Type B pancreatic cell (in vitro differentiated cells): ENCODE data around the gene CHMP5. TPM values are rescaled to one million over a fixed set of nuclear protein-coding genes. Genes with fewer than 3 reads are reported as not detected.
A peak's percentile ranks its signal among the peaks of the same experiment; 100 is the strongest.

Source experiments
- DNase-seq: peaks from one replicate; pipeline ENCODE4 v3.0.0; 2021; ENCODE audit warnings: mixed read lengths; ENCODE audit not compliant: unreplicated experiment; ENCODE audit errors: extremely low spot score
- H3K27ac Mint-ChIP-seq: 2 replicates; pipeline ENCODE4 v1.8.0; 2021; ENCODE audit warnings: mild to moderate bottlenecking, mixed read lengths
- H3K27me3 Mint-ChIP-seq: 2 replicates; pipeline ENCODE4 v1.8.0; 2021; ENCODE audit warnings: mixed read lengths
- H3K36me3 Mint-ChIP-seq: 2 replicates; pipeline ENCODE4 v1.8.0; 2021; ENCODE audit warnings: mixed read lengths
- H3K4me1 Mint-ChIP-seq: one replicate; pipeline ENCODE4 v1.8.0; 2021; ENCODE audit warnings: mixed read lengths; ENCODE audit not compliant: unreplicated experiment
- H3K4me3 Mint-ChIP-seq: 2 replicates; pipeline ENCODE4 v1.8.0; 2021; ENCODE audit warnings: mild to moderate bottlenecking, mixed read lengths
- H3K9me3 Mint-ChIP-seq: 2 replicates; pipeline ENCODE4 v1.8.0; 2021; ENCODE audit warnings: mixed read lengths
- total RNA-seq: library from RNA; stranded (reverse); gene quantifications from 2 replicates; pipeline ENCODE4 v1.2.1, GENCODE V29; 2021; ENCODE audit warnings: low replicate concordance
- TF ChIP-seq, protein P1 (sequence below): fragments of 200-600 bp; sonication (generic); conservative IDR thresholded peaks from 2 replicates; pipeline ENCODE4 v1.5.0; 2021; ENCODE audit warnings: antibody characterized with exemption, mild to moderate bottlenecking

Gene CHMP5
- total RNA-seq, 1 donor from 2014 or later, result 51.4 TPM

DNA sequence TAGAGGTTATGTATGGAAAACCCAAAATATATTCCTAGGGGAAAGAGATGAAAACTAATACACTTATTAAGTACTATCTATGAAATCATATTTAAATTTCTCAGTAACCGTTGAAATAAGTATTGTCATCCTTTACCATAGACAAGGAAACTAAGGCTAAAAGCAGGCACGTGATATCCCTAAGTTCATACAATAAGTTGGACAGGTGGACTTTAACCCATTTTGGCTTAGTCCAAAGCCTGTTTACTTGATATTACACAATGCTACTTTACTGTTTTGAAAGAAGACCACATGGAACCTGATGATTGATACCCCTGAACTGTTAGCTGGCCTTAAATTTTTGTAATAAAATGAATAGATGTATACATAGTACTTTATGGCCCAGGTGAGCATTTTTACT is 28.9 kb downstream of the CHMP5 start:
- DNase-seq, result no peak
- no peaks in the 10 kb centered on the region for H3K9me3 Mint-ChIP-seq
- H3K36me3 Mint-ChIP-seq, result peaks cover 33% of the 10 kb centered on the region
- TF ChIP-seq, protein P1, sequence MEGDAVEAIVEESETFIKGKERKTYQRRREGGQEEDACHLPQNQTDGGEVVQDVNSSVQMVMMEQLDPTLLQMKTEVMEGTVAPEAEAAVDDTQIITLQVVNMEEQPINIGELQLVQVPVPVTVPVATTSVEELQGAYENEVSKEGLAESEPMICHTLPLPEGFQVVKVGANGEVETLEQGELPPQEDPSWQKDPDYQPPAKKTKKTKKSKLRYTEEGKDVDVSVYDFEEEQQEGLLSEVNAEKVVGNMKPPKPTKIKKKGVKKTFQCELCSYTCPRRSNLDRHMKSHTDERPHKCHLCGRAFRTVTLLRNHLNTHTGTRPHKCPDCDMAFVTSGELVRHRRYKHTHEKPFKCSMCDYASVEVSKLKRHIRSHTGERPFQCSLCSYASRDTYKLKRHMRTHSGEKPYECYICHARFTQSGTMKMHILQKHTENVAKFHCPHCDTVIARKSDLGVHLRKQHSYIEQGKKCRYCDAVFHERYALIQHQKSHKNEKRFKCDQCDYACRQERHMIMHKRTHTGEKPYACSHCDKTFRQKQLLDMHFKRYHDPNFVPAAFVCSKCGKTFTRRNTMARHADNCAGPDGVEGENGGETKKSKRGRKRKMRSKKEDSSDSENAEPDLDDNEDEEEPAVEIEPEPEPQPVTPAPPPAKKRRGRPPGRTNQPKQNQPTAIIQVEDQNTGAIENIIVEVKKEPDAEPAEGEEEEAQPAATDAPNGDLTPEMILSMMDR, result no peak
- H3K27ac Mint-ChIP-seq, result peak overlapping the region; percentile 83
- peaks cover 49% of the 10 kb centered on the region for H3K4me1 Mint-ChIP-seq
- no peaks in the 10 kb centered on the region for H3K27me3 Mint-ChIP-seq
- H3K4me3 Mint-ChIP-seq, result no peak overlapping the region

DNA sequence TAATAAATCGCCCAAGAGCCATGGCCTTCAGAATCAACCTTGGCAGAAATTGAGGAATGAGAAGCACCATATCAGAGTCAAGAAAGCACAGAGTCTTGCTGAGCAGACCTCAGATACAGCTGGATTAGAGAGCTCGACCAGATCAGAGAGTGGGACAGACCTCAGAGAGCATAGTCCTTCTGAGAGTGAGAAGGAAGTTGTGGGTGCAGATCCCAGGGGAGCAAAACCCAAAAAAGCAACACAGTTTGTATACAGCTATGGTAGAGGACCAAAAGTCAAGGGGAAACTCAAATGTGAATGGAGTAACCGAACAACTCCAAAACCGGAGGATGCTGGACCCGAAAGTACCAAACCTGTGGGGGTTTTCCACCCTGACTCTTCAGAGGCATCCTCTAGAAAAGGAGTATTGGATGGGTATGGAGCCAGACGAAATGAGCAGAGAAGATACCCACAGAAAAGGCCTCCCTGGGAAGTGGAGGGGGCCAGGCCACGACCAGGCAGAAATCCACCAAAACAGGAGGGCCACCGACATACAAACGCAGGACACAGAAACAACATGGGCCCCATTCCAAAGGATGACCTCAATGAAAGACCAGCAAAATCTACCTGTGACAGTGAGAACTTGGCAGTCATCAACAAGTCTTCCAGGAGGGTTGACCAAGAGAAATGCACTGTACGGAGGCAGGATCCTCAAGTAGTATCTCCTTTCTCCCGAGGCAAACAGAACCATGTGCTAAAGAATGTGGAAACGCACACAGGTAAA is 30.0 kb downstream of the CHMP5 start:
- Mint-ChIP-seq H3K4me1 (peaks cover 49% of the 10 kb centered on the region), H3K9me3 (no peaks in the 10 kb centered on the region), H3K4me3 (no peak overlapping the region), H3K27ac (peak overlapping the region; percentile 15), H3K36me3 (peaks cover 36% of the 10 kb centered on the region), H3K27me3 (no peaks in the 10 kb centered on the region)
- TF ChIP-seq, protein P1, result no peak
- DNase-seq, result no peak

DNA sequence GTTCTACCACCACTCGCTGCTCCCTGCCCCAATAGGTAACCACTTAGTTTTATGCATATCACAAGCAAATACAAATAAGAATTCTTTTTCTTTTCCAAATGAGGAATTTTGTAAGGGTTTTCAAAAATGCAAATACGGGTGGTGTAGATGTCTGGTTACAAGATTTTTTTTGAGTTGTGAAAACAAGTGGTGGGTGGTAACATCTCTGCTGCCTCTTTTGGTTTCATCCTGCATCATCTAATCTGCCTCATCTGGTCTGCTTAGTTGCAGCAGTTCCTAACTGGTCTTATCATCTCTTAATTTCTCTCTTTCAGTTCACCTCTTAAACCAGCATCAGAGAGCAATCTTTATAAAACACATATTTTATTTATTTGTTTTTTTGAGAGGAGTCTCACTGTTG is 30.7 kb downstream of the CHMP5 start:
- DNase-seq, result no peak
- H3K27me3 Mint-ChIP-seq, result no peaks in the 10 kb centered on the region
- H3K4me1 Mint-ChIP-seq, result peaks cover 43% of the 10 kb centered on the region
- TF ChIP-seq, protein P1, result no peak
- H3K36me3 Mint-ChIP-seq, result peaks cover 34% of the 10 kb centered on the region
- H3K27ac Mint-ChIP-seq, result no peak overlapping the region
- H3K4me3 Mint-ChIP-seq, result no peak overlapping the region
- no peaks in the 10 kb centered on the region for H3K9me3 Mint-ChIP-seq

DNA sequence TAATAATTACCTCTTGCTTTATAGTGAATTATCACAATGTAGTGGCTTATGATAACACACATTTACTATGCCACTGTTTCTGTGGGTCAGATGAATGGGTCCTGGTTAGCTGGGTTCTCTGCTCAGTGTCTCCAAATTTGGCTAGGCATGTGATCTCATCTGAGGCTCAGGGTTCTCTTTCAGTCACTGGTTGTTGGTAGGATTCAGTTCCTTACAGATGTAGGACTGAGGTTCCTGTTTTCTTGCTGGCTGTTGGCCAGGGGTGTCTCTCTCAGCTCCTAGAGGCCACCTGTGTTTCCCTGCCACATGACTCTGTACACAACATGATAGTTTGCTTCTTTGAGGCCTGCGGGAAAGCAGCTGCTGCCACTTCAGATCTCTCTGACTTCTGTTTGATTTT is 32.6 kb downstream of the CHMP5 start:
- Mint-ChIP-seq H3K4me3 (peak overlapping the region; percentile 18), H3K4me1 (peaks cover 31% of the 10 kb centered on the region), H3K36me3 (peaks cover 36% of the 10 kb centered on the region), H3K27ac (peak overlapping the region; percentile 64), H3K9me3 (no peaks in the 10 kb centered on the region), H3K27me3 (no peaks in the 10 kb centered on the region)
- TF ChIP-seq, protein P1, result no peak
- DNase-seq, result no peak

DNA sequence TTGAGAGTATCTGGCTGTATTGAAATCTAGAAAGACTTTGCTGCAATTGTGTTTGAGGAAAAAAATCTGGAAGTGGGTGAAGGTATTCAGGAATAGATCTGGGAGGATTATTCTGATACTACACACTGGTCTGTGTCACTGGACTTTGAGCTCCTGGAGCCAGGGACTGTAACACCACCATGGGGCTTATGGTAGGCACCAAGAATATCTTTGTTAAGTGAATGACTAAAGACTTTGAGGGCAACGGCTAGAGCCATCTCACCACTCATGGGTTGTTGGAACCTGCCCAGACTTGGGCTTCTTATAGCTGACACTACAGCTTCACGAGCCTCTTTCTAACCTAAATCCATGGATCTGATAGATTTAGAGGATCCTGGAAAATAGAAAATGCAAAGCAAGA is 35.7 kb downstream of the CHMP5 start:
- no peak overlapping the region for H3K27ac Mint-ChIP-seq
- H3K36me3 Mint-ChIP-seq, result peaks cover 38% of the 10 kb centered on the region
- H3K4me3 Mint-ChIP-seq, result no peak overlapping the region
- H3K9me3 Mint-ChIP-seq, result no peaks in the 10 kb centered on the region
- H3K27me3 Mint-ChIP-seq, result no peaks in the 10 kb centered on the region
- no peak for DNase-seq
- TF ChIP-seq, protein P1, result no peak
- peaks cover 21% of the 10 kb centered on the region for H3K4me1 Mint-ChIP-seq
